ENCODE results near the gene IER2. TPM values are rescaled to one million over a fixed set of nuclear protein-coding genes. Genes with fewer than 3 reads are reported as not detected.
"Not testable (repeated sequence)": the region's sequence is repeated elsewhere in the genome, so short reads cannot be mapped to it uniquely, and the experiment has no call there.

Gene IER2
- total RNA-seq, 8 experiments from 2014 or later: 33.2 to 61.5 (median 39.8) TPM

- H3K4me3 ChIP-seq: no peak overlapping the region
- no peak overlapping the region for H3K27ac ChIP-seq
- no peaks in the 10 kb centered on the region for H3K4me1 ChIP-seq (replicated peaks in 1 of 2)
- in situ Hi-C loops (cut with MboI; ENCODE audit: low pct_unique_long_range_greater_than_20kb in 2 of 9, low sequenced_read_pairs in 9 of 9, unreplicated experiment in 9 of 9): no loop called here
- 80 to 100% (median 95%) methylated on average over 2 to 4 of the region's 4 CpGs; no CpG with 5 or more reads in 4 of the 10 experiments for WGBS, 10 experiments
- no peak for ATAC-seq (replicated peaks in 6 of 8)
Observed at GRCh38 chr19:13187419-13187818, 37.2 kb downstream of the IER2 start.

GRCh38 chr19:13189600-13189999 is 39.4 kb downstream of the IER2 start:
- no peak overlapping the region for H3K27ac ChIP-seq
- H3K4me1 ChIP-seq (replicated peaks in 1 of 2): no peaks in the 10 kb centered on the region
- 40 to 90% (median 83%) methylated on average over 1 to 4 of the region's 4 CpGs; no CpG with 5 or more reads in 5 of the 10 experiments for WGBS, 10 experiments
- H3K4me3 ChIP-seq: no peak overlapping the region
- ATAC-seq (replicated peaks in 6 of 8): no peak
- in situ Hi-C loops (cut with MboI; ENCODE audit: low pct_unique_long_range_greater_than_20kb in 2 of 9, low sequenced_read_pairs in 9 of 9, unreplicated experiment in 9 of 9): no loop called here

- in situ Hi-C loops (cut with MboI; ENCODE audit: low pct_unique_long_range_greater_than_20kb in 2 of 9, low sequenced_read_pairs in 9 of 9, unreplicated experiment in 9 of 9): loop anchor here in 1 of 9 experiments (10.0 kb wide), 1 partner anchor 64 kb away; no protein-coding TSS in a partner anchor
Observed at GRCh38 chr19:13190781-13191540, 40.8 kb downstream of the IER2 start.

GRCh38 chr19:13195678-13196077 is 45.5 kb downstream of the IER2 start:
- no peak overlapping the region for H3K4me3 ChIP-seq
- no peak for ATAC-seq (replicated peaks in 6 of 8)
- 47 to 80% (median 64%) methylated on average over 2 to 8 of the region's 11 CpGs; no CpG with 5 or more reads in 2 of the 10 experiments for WGBS, 10 experiments
- H3K4me1 ChIP-seq (replicated peaks in 1 of 2): no peaks in the 10 kb centered on the region
- in situ Hi-C loops (cut with MboI; ENCODE audit: low pct_unique_long_range_greater_than_20kb in 2 of 9, low sequenced_read_pairs in 9 of 9, unreplicated experiment in 9 of 9): loop anchor here in 1 of 9 experiments (10.0 kb wide), 1 partner anchor 59 kb away; no protein-coding TSS in a partner anchor
- H3K27ac ChIP-seq: no peak overlapping the region

More at GRCh38 chr19:13190781-13191540, 40.8 kb downstream of the IER2 start:
- Histone ChIP-seq H3K4me1 (replicated peaks in 1 of 2) (no peaks in the 10 kb centered on the region), H3K27ac (no peak overlapping the region), H3K4me3 (no peak overlapping the region)
- peak in 1 of 8 experiments; percentile 23 for ATAC-seq (replicated peaks in 6 of 8)
- 49 to 100% (median 87%) methylated on average over 1 to 9 of the region's 19 CpGs; no CpG with 5 or more reads in 1 of the 10 experiments for WGBS, 10 experiments

- in situ Hi-C loops (cut with MboI; ENCODE audit: low pct_unique_long_range_greater_than_20kb in 2 of 9, low sequenced_read_pairs in 9 of 9, unreplicated experiment in 9 of 9): loop anchor here in 1 of 9 experiments (10.0 kb wide), 1 partner anchor 56 kb away; no protein-coding TSS in a partner anchor
- ATAC-seq (replicated peaks in 6 of 8): no peak
- Histone ChIP-seq H3K27ac (no peak overlapping the region), H3K4me1 (replicated peaks in 1 of 2) (no peaks in the 10 kb centered on the region), H3K4me3 (no peak overlapping the region)
- 95% methylated on average over 4 of the region's 18 CpGs; no CpG with 5 or more reads in 9 of the 10 experiments for WGBS, 10 experiments
Observed at GRCh38 chr19:13198634-13199033, 48.4 kb downstream of the IER2 start.

- H3K4me1 ChIP-seq (replicated peaks in 1 of 2); H3K27ac ChIP-seq; in situ Hi-C loops (cut with MboI; ENCODE audit: low pct_unique_long_range_greater_than_20kb in 2 of 9, low sequenced_read_pairs in 9 of 9, unreplicated experiment in 9 of 9); H3K4me3 ChIP-seq; ATAC-seq (replicated peaks in 6 of 8): not testable (repeated sequence)
- WGBS, 10 experiments: 94 to 100% (median 100%) methylated on average over 2 to 5 of the region's 7 CpGs; no CpG with 5 or more reads in 5 of the 10 experiments
Observed at GRCh38 chr19:13202112-13202511, 51.9 kb downstream of the IER2 start.

Other genes with a start within 250 kb of the IER2 start
- gene SYCE2, start 231.1 kb upstream of the IER2 start, total RNA-seq: 1 to 10 TPM in 1 of 8 experiments, under 1 TPM in 6, not detected in 1; 0.23 to 1.0 (median 0.71) TPM
- gene FARSA, start 216.7 kb upstream of the IER2 start, total RNA-seq: 100 to 1,000 TPM in 3 of 8 experiments, 10 to 100 TPM in 5; 49.5 to 112 (median 74.9) TPM
- 100 to 1,000 TPM; 289 to 982 (median 397) TPM for gene CALR, start 211.8 kb upstream of the IER2 start, total RNA-seq
- 100 to 1,000 TPM in 2 of 8 experiments, 10 to 100 TPM in 6; 41.9 to 114 (median 67.4) TPM for gene RAD23A, start 204.5 kb upstream of the IER2 start, total RNA-seq
- gene GADD45GIP1, start 193.2 kb upstream of the IER2 start, total RNA-seq: 10 to 100 TPM; 18.2 to 51.6 (median 28.3) TPM
- gene DAND5, start 180.8 kb upstream of the IER2 start, total RNA-seq: under 1 TPM in 6 of 8 experiments, not detected in 2; 0.09 to 0.47 (median 0.31) TPM
- 10 to 100 TPM in 4 of 8 experiments, under 1 TPM in 4; under 0.01 to 72.3 (median 6.4) TPM for gene NFIX, start 154.9 kb upstream of the IER2 start, total RNA-seq
- gene LYL1, start 47.6 kb upstream of the IER2 start, total RNA-seq: 1 to 10 TPM in 2 of 8 experiments, under 1 TPM in 5, not detected in 1; 0.11 to 1.3 (median 0.58) TPM
- 10 to 100 TPM; 21.8 to 59.3 (median 34.6) TPM for gene TRMT1, start 33.7 kb upstream of the IER2 start, total RNA-seq
- 10 to 100 TPM in 7 of 8 experiments, 1 to 10 TPM in 1; 9.7 to 56.8 (median 28.3) TPM for gene NACC1, start 32.1 kb upstream of the IER2 start, total RNA-seq
- gene STX10, start within 50 bp of the IER2 start, total RNA-seq: 10 to 100 TPM; 23.4 to 57.5 (median 34.1) TPM

Measured in motor neuron (in vitro differentiated cells).